Activated gamma-delta T cell treated with Interleukin-2 at 50 U/mL for 16 hours (primary cell): ENCODE measurements around the gene NPHS1.
"Not testable (repeated sequence)": the region's sequence is repeated elsewhere in the genome, so short reads cannot be mapped to it uniquely, and the experiment has no call there.

Experiments
- DNase-seq: peaks from one replicate; pipeline ENCODE4 v3.0.0-alpha.2; 2020

NPHS1 gene, protein sequence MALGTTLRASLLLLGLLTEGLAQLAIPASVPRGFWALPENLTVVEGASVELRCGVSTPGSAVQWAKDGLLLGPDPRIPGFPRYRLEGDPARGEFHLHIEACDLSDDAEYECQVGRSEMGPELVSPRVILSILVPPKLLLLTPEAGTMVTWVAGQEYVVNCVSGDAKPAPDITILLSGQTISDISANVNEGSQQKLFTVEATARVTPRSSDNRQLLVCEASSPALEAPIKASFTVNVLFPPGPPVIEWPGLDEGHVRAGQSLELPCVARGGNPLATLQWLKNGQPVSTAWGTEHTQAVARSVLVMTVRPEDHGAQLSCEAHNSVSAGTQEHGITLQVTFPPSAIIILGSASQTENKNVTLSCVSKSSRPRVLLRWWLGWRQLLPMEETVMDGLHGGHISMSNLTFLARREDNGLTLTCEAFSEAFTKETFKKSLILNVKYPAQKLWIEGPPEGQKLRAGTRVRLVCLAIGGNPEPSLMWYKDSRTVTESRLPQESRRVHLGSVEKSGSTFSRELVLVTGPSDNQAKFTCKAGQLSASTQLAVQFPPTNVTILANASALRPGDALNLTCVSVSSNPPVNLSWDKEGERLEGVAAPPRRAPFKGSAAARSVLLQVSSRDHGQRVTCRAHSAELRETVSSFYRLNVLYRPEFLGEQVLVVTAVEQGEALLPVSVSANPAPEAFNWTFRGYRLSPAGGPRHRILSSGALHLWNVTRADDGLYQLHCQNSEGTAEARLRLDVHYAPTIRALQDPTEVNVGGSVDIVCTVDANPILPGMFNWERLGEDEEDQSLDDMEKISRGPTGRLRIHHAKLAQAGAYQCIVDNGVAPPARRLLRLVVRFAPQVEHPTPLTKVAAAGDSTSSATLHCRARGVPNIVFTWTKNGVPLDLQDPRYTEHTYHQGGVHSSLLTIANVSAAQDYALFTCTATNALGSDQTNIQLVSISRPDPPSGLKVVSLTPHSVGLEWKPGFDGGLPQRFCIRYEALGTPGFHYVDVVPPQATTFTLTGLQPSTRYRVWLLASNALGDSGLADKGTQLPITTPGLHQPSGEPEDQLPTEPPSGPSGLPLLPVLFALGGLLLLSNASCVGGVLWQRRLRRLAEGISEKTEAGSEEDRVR (N-terminal part only)

DNA sequence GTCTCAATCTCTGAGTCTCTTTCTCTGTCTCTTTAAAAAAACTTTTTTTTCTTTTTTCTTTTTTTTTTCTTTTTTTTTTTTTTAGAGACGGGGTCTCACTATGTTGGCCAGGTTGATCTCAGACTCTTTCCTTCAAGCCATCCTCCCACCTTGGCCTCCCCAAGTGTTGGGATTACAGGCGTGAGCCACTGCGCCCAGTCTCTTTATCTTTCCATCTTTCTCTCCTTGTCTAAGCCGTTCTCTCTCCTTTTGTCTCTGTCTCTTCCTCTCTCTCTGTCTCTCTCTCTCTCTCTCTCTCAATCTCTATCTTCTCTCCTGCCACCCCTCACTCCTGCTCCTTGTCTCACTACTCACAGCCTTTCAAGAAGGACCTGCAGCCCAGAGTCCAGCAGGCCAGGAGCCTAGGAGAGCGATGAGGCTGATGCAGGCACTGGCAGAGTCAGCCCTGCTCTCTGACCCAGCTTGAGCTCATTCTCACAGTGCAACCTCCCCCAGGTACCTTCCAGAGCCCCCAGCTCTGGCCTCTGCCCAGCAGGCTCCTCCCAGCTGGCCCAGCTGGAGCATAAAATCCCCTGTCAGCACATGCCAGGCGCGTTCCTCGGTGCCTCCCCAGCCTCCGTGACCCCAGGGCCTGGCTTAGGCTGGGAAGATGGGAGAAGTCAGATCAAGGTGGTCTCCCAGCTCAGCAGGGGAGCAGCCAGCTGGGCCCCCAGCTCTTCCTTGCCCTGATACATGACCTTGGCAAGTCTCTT is at the start of gene NPHS1:
NPHS1 (minus strand) TSS at position 476 of the 752 bp plus-strand sequence. CDS start 667 bp downstream, outside the sequence.
- no peak for DNase-seq

DNA sequence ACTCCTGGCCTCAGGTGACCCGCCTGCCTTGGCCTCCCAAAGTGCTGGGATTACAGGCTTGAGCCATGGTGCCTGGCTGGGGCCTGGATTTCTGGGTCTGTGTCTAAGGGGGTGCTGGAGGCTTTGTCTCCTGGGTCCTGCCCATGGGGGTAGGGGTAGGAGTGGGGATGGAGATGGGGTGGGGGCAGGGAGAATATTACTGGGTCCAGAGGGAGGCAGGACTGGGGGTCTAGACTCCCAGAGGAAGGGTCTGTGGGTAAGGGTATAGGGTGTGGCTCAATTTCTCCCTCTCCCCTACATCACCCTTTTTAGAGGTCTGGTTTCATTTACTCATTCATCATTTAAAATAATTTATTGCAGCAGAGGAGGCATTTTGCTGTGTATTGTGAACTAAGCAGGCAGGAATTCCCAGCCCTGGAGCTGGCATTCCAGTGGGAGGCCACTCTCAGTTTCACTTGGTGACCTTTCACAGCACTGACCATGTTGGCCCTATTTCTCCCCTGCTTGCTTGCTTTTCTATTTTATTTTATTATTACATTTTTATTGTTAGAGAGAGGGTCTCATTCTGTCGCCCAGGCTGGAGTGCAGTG is 48.8 kb upstream of the NPHS1 start:
- no peak for DNase-seq

DNA sequence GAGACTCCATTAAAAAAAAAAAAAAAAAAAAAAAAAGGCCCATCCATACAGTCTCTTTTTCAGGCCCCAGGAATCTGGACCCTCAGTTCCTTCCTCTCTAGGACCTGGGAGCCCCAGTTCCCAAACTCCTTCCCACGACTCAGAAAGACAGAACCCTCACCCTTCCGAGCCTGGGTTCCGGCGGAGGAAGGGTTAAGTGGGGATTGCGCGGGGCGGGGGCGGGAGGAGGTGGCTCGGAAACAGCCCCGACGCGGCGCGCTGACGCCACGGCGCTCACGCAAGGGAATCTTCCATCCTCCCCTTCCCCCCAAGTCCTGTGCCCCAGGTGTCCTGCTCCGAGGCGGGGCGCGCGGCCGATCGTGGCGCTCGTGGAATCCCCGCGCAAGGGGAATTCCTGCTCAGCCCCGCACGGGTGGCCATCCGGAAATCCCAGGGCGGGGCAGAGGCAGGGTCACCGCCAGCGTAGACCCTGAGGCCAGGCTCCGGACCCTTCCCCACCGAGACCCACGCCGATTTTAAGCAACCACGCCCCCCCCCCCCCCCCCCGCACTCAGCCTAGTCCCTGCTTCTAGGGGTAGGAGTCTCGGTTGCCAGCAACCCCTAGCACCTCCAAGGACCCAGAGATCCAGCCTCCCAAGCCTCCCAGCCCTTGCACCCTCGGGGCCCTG is 47.4 kb upstream of the NPHS1 start:
- DNase-seq: peak; percentile 81

DNA sequence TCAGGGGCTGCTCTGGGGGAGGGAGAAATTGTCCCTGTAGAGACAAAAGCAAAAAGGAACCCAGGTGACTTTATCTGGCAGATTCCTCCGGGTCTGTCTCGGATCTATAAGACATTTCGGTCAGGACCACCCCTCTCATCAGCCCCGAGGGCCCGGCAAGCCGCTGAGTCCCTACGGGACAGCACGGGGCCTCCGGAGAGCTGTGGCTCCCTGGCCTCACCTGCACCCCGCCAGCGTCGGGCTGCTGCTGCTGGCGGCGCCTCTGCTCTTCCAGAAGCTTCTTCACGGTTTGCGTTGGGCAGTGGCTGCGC is 46.1 kb upstream of the NPHS1 start:
- no peak for DNase-seq

DNA sequence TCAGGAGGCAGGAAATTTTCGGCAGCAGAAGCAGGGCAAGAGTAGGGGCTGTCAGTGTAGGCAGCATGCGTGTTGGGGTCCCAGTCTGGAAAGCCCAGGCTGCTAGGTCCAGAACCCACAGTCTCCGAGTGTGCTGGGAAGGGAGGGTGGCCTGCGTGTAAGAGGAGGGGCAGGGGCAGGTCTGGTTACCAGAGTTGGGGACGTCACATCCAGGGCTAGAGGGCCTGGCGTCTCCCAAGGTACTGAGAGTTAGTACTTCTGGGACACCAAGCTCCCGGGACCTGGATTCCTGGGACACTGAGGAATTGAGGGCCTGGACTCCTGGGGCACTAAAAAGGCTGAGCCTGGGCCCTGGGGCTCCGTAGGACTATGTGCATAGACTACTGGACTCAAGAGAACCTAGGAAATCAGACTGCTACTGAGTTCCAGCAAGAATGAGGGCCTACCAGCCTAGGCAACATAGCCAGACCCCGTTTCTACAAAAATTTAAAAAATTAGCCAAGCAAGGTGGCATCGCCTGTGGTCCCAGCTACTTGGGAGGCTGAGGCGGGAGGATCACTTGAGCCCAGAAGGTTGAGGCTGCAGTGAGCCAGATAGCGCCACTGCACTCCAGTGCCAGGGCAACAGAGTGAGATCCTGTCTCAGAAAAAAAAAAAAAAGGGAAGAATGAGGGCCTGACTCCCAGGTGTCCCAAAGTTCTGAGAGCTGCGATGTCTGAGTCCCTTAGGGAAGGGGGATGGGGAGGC is 45.6 kb upstream of the NPHS1 start:
- DNase-seq: no peak

DNA sequence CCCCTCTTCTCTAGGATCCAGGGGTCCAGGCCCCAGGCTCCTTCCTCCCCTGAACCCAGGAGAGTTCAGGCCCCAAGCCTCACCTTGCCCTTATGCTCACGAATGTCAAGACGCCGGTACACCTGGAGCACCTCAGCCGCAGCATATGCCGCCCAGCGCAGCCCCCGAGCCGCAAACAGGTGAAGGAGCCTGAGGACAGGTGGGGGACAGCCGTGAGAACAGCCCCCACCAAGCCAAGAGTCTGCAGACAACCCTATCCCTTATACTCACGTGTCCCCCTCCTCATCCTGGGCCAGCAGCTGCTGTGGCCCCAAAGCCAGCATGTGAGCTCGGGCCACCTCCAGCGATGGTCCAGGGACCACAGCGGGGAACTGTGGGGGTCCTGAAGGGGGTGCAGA is 44.3 kb upstream of the NPHS1 start:
- no peak for DNase-seq

DNA sequence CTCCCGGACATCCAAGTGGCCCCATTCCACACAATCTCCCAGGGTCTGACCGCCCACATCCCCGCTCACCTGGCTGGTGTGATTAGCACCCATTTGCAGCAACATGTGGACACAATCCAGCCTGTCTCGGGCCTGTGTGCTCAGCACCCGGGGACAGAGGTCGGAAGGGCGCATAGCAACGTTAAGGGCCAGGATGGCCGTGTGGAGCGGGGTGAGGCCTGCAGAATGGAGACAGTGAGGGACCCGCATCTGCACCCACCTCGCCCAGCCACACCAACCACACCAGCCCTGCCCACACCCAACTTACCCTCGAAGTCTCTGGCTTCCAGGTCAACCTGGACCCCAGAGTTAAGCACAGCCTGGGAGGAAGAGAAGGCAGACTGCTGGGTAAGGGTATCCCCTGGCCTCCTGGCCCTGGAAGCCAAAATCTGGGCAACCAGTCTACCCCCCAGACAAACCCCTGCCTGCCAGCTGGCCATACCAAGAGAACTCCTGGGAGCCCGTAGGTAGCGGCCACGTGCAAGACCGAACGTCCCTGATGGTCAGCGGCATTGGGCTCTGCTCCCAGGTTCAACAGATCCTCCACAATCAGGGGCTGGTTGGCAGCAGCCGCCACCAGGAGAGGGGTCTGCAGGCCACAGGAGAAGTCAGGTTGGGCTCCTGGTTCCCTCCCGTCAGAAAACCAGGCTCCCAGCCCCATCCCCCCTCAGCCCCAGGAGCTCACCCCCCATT is 43.8 kb upstream of the NPHS1 start:
- DNase-seq: no peak

DNA sequence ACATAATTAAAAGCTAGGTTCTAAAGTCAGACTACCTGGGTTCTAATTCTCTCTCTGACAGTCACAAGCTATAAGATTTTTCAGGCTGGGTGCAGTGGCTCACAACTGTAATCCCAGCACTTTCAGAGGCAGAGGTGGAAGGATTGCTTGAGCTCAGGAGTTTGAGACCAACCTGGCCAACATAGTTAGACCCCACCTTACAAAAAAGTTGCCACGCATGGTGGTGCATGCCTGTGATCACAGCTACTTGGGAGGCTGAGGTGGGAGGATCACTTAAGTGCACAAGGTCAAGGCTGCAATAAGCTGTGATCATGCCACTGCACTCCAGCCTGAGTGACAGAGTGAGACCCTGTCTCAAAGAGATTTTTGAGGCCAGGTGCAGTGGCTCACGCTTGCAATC is 42.0 kb upstream of the NPHS1 start:
- no peak for DNase-seq

DNA sequence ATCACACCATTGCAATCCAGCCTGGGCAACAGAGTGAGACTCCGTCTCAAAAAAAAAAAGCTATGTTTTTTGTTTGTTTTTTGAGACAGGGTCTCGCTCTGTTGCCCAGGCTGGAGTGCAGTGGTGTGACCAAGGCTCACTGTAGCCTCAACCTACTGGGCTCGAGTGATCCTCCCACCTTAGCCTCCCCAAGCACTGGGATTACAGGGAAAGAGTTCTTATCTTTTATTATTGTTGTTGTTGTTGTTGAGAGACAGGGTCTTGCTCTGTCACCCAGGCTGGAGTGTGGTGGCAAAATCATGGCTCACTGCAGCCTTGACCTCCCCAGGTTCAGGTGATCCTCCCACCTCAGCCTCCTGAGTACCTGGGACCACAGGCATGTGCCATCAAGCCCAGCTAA is 39.5 kb upstream of the NPHS1 start:
- not testable (repeated sequence) for DNase-seq

DNA sequence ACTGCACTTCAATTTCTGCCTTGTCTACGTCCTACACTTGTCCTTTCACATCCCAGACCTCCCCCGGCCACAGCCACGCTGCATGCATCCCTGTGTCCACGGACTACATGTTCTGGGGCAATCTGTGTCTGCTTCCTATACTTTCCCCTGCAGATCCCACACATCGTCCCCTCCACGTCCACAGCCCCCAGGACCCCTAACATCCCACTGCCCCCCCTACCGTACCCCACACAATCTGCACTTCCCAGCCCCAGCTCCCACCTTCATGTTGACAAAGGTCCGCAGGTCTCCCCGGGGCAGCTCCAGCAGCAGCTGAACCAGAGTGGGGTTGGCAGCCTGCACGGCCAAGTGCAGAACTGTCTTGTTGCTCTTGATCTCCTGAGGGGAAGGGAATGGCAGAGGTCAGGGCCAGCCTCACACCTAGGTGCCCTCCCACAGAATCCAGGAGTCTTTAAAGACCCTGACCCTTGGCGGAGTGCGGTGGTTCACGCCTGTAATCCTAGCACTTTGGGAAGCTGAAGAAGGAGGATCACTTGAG is 37.9 kb upstream of the NPHS1 start:
- DNase-seq: no peak

DNA sequence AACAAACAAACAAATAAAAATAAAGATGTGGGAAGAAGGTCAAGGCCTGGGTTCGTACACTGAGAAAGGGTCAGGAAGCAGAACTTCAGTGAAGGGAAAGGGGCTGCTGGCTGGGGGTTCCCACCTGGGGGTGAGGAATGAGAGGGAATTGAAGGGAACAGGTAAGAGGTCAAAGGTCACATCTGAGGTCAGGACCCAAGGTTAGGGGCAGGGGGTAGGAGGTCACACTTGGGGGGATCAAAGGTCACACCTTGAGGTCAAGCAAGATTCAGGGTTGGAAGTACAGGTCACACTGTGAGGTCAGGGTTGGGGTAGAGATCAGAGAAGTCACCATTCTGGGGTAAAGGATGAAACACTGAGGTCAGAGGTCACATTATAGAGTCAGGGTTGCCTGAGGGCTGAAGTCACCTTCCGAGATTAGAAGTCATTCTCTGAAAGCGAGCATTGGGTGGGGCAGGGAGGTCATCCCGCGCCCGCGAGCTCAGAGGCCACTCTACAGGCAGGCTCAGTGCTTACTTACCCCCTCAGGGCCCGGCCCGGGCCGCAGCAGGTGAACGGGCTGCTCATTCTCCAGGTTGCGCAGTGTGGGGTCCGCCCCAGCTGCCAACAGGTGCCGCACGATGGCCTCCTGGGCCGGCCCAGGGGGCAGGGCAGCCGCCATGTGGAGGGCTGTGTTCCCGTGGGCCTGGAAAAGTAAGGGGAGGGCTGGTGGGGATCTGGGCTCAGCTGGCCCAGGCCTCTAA is 37.2 kb upstream of the NPHS1 start:
- DNase-seq: no peak

DNA sequence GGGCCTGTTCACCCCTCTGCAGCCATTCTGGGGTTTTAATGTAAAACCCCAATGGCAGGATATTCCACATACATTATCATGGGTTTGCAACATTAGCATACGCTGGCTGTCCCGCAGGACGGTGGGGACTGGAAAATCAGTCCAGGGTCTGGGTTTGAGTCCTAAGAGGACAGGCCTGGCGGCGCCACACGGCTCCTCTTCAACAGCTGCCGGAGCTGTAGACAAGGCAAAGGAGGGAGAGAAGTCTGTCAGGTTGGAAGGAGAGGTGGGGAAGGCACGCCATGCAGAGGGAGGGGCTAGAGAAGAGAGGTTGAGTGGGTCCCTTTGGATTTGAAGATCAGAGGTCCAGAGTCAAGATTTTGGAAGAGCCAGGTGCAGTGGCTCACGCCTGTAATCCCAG is 36.1 kb upstream of the NPHS1 start:
- DNase-seq: no peak

DNA sequence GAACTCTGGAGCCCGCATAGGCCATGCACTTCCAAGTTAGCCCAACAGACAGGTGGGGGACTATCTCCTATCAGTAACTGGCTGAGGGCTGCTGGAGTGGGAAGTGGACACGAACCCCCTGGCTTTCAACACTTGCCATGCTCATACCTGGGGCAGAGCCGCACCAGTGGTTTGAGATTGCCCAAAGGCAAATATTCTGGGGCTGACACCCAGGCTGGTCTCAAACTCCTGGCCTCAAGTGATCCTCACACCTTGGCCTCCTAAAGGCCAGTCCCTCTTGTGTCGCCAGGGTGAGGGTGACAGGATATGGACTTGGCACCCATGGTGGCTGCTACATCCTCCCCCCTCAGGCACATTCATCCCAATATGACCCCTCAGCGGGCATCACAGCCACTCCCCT is 34.9 kb upstream of the NPHS1 start:
- DNase-seq: no peak

DNA sequence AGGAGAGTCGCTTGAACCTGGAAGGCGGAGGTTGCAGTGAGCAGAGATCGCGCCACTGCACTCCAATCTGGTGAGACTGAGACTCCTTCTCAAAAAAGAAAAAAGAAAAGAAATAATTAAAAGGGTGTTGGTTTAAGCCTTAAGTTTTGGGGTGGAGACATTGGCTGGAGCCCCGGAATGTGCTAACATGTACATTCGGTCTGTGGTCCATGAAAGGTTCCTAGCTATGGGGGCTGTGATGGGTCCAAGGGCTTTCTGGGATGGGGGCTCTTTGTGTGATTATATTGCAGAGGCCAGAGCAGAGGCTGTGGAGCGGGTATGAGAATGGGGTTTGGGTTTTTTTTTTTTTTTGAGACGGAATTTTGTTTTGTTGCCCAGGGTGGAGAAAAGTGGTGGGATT is 33.6 kb upstream of the NPHS1 start:
- no peak for DNase-seq

DNA sequence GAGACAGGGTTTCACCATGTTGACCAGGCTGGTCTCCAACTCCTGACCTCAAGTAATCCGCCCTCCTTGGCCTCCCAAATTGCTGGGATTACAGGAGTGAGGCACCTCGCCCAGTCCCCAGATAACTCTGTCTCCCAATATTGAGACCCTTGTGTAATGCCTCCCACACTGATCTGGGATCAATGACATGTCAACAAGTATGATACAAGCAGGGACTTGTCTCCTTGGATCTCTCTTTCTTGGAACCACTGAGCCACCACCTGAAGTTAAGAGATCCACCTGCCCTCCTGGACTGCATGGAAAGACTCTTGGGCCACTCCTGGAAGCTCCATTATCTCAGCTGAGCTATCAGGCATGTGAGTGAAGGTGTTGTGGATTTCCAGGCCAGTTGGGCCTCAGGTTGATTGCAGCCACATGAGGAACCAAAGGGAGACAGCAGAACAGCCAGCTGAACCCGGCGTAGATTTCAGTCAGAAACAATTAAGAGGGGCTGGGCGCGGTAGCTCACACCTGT is 33.0 kb upstream of the NPHS1 start:
- no peak for DNase-seq

DNA sequence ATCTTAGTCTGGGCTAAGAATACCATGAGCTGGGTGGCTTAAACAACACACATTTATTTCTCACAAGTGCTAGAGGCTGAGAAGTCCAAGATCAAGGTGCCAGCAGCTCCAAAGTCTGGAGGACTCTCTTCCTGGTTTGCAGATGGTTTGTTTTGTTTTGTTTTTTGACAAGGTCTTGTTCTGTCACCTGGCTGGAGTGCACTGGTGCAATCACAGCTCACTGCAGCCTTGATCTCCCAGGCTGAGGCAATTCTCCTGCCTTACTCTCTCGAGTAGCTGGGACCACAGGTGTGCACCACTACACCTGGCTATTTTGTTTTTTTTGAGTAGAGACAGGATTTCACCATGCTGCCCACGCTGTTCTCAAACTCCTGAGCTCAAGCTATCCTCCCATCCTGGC is 31.6 kb upstream of the NPHS1 start:
- no peak for DNase-seq

DNA sequence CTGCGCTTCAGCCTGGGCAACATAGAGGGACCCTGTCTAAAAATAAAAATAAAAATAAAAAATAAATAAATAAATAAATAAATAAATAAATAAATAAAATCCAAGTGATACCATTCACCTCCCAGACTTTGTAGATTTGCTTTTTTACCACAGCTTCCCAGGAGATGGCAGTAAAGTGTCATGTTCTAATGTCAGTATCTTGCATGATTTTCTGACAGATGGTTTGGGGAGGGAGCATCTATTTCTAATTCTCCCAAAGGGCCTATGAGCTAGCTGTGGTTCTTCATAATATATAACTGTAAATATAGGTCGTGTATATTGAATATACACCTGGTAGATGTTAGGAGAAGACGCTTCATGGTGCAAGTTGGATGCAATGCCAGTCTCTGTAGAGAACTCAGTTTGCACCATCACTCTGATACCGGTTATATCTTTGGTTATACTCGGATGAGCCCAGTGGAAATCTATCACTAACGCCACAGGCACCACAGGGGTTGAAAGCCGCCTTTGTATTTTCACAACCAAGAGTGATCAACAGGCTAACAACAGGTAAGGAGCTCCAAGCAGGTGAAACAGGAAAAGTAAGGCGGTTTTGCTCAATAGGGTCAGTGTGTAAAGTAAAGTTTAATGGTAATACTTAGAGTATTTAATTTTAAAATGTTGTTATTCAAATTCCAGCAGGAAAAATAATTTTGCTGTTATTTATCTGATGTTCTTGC is 30.0 kb upstream of the NPHS1 start:
- peak; percentile 41 for DNase-seq

DNA sequence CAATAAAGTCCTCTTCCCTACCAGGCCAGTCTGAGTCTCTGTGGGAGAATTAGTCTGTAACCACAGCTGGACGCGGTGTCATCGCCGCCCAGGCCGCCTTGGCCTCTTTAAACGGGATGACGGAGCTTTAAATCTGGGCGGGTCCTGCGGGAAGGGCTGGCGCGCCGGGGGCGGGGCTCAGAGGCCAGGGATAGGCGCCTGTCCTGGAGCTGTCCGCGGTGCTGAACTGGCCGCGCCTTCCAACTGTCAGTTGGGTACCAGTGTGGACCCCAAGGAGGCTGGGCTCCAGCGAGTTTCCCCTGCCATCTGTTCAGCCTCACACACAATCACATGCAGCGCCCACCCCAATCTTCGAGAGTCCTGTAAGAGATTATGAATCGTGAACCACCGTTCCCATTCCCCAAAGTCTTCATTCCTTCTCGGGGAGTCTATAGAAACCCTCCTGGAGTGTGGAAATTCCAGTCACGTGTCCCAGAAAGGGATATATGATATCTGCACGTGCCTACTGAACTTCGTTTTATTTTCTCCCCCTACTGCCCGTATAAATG is 27.5 kb upstream of the NPHS1 start:
- peak; percentile 65 for DNase-seq
